ENCODE measurements around the gene SHROOM3.

- TF ChIP-seq POLR2AphosphoS5 (IDR thresholded peaks at IDR 0.05) (no peak), POLR2A (IDR thresholded peaks at IDR 0.05) (no peak)
Measured at GRCh38 chr4:76754439-76754838, 319.4 kb downstream of the SHROOM3 start.
